HEK293 (cell line): ENCODE measurements around the gene KCNQ1.

Experiments
- CTCF ChIA-PET: fragments of 350-600 bp; formaldehyde crosslinking; extraction: SDS; loops from one replicate; lab custom pipeline; 2021; ENCODE audit warnings: antibody characterized with exemption; lab: Yijun Ruan, JAX
- POLR2A ChIA-PET: fragments of 300-600 bp; formaldehyde crosslinking; extraction: SDS; loops from one replicate; lab custom pipeline; 2020; ENCODE audit warnings: antibody characterized with exemption, inconsistent platforms; lab: Yijun Ruan, JAX
- H3K27ac ChIP-seq: fragments of 200-500 bp; sonication (Bioruptor generic); 2 replicates; pipeline ENCODE4 v1.5.1; 2014; ENCODE audit warnings: low read depth, low read length, control low read depth, inconsistent platforms; ENCODE audit errors: extremely low read depth
- H3K36me3 ChIP-seq, 2 experiments: fragments of 200-500 bp in 1 of 2; sonication (Bioruptor generic) in 1 of 2; 1 replicate in 1 of 2; 2 replicates in 1 of 2; pipeline ENCODE4 v1.5.1; 2014 to 2017; ENCODE audit warnings: inconsistent platforms in 2 of 2, low read length in 2 of 2; ENCODE audit not compliant: control insufficient read depth in 2 of 2, insufficient read depth in 1 of 2
- H3K4me1 ChIP-seq: fragments of 200-500 bp; sonication (Bioruptor generic); 2 replicates; pipeline ENCODE4 v1.5.1; 2014; ENCODE audit warnings: mild to moderate bottlenecking, low read length, inconsistent platforms; ENCODE audit not compliant: control insufficient read depth, insufficient read depth
- H3K4me3 ChIP-seq: 2 replicates; pipeline ENCODE4 v1.5.1; 2011; ENCODE audit warnings: low read depth, mild to moderate bottlenecking, control low read depth, low read length, moderate library complexity
- H3K9me3 ChIP-seq: fragments of 200-500 bp; sonication (Bioruptor generic); 2 replicates; pipeline ENCODE4 v1.5.1; 2014; ENCODE audit warnings: low read depth, low read length, inconsistent platforms; ENCODE audit not compliant: control insufficient read depth, insufficient read depth
- AEBP2 ChIP-seq: fragments of 450-650 bp; formaldehyde crosslinking; IDR thresholded peaks from 2 replicates; pipeline ENCODE4 v1.5.1; 2016; ENCODE audit warnings: missing biosample characterization, missing genetic modification characterization, borderline replicate concordance
- ELK4 ChIP-seq: IDR thresholded peaks from 2 replicates; pipeline ENCODE4 v1.6.1; 2011; ENCODE audit warnings: mild to moderate bottlenecking, low read depth, low read length, borderline replicate concordance
- GLI2 ChIP-seq: fragments of 450-650 bp; formaldehyde crosslinking; IDR thresholded peaks from 2 replicates; pipeline ENCODE4; 2017; ENCODE audit warnings: missing biosample characterization, missing genetic modification characterization, low read depth, borderline replicate concordance
- GLIS2 ChIP-seq: fragments of 450-650 bp; formaldehyde crosslinking; IDR thresholded peaks from 2 replicates; pipeline ENCODE4 v1.5.1; 2016; ENCODE audit warnings: missing biosample characterization, missing genetic modification characterization
- KLF1 ChIP-seq: fragments of 450-650 bp; formaldehyde crosslinking; IDR thresholded peaks from 2 replicates; pipeline ENCODE4 v1.5.1; 2016; ENCODE audit warnings: missing biosample characterization, missing genetic modification characterization
- KLF10 ChIP-seq: fragments of 450-650 bp; IDR thresholded peaks from 2 replicates; pipeline ENCODE4 v1.5.1; 2018; ENCODE audit warnings: missing biosample characterization, mild to moderate bottlenecking, missing genetic modification characterization
- TCF7L2 ChIP-seq: IDR thresholded peaks from 2 replicates; pipeline ENCODE4 v1.6.1; 2011; ENCODE audit warnings: low read depth, mild to moderate bottlenecking, inconsistent platforms, low read length, moderate library complexity, borderline replicate concordance
- ZBTB6 ChIP-seq: fragments of 450-650 bp; formaldehyde crosslinking; IDR thresholded peaks from 2 replicates; pipeline ENCODE4 v1.5.1; 2017; ENCODE audit warnings: missing biosample characterization, missing genetic modification characterization
- ZFP37 ChIP-seq: fragments of 450-650 bp; formaldehyde crosslinking; IDR thresholded peaks from 2 replicates; pipeline ENCODE4 v1.5.1; 2016; ENCODE audit warnings: missing biosample characterization, missing genetic modification characterization
- ZNF132 ChIP-seq: fragments of 450-650 bp; formaldehyde crosslinking; IDR thresholded peaks from 2 replicates; pipeline ENCODE4 v1.5.1; 2017; ENCODE audit warnings: missing biosample characterization, missing genetic modification characterization, borderline replicate concordance
- ZNF138 ChIP-seq: fragments of 450-650 bp; formaldehyde crosslinking; IDR thresholded peaks from 2 replicates; pipeline ENCODE4 v1.5.1; 2016; ENCODE audit warnings: missing biosample characterization, missing genetic modification characterization, borderline replicate concordance
- ZNF202 ChIP-seq: fragments of 450-650 bp; formaldehyde crosslinking; IDR thresholded peaks from 2 replicates; pipeline ENCODE4 v1.5.1; 2016; ENCODE audit warnings: missing biosample characterization, missing genetic modification characterization, borderline replicate concordance
- ZNF223 ChIP-seq: fragments of 450-650 bp; formaldehyde crosslinking; IDR thresholded peaks from 2 replicates; pipeline ENCODE4 v1.5.1; 2016; ENCODE audit warnings: missing biosample characterization, missing genetic modification characterization
- ZNF274 ChIP-seq, 2 experiments: fragments of 200-500 bp in 1 of 2; fragments of 450-650 bp in 1 of 2; sonication (Bioruptor generic) in 1 of 2; formaldehyde crosslinking in 1 of 2; IDR thresholded peaks; 2 replicates each; pipeline versions ENCODE4 v1.5.1 to v1.6.1; 2014 to 2016; ENCODE audit warnings: borderline replicate concordance in 1 of 2, inconsistent platforms in 1 of 2, low read length in 1 of 2, missing biosample characterization in 1 of 2, missing genetic modification characterization in 1 of 2
- ZNF280C ChIP-seq: fragments of 450-650 bp; formaldehyde crosslinking; IDR thresholded peaks from 2 replicates; pipeline ENCODE4 v1.5.1; 2016; ENCODE audit warnings: missing biosample characterization, missing genetic modification characterization
- ZNF341 ChIP-seq: fragments of 450-650 bp; formaldehyde crosslinking; IDR thresholded peaks from 2 replicates; pipeline ENCODE4; 2016; ENCODE audit warnings: low read depth, missing biosample characterization, missing genetic modification characterization
- ZNF354C ChIP-seq: fragments of 450-650 bp; formaldehyde crosslinking; IDR thresholded peaks from 2 replicates; pipeline ENCODE4 v1.5.1; 2016; ENCODE audit warnings: missing biosample characterization, missing genetic modification characterization, low read depth, borderline replicate concordance
- ZNF473 ChIP-seq: fragments of 450-650 bp; formaldehyde crosslinking; IDR thresholded peaks from 2 replicates; pipeline ENCODE4 v1.5.1; 2017; ENCODE audit warnings: missing biosample characterization, missing genetic modification characterization
- ZNF513 ChIP-seq: fragments of 450-650 bp; IDR thresholded peaks from 2 replicates; pipeline ENCODE4 v1.5.1; 2018; ENCODE audit warnings: missing biosample characterization, missing genetic modification characterization
- ZNF558 ChIP-seq: fragments of 450-650 bp; formaldehyde crosslinking; IDR thresholded peaks from 2 replicates; pipeline ENCODE4 v1.5.1; 2016; ENCODE audit warnings: missing biosample characterization, missing genetic modification characterization
- ZNF561 ChIP-seq: fragments of 450-650 bp; IDR thresholded peaks from 2 replicates; pipeline ENCODE4 v1.5.1; 2018; ENCODE audit warnings: missing biosample characterization, missing genetic modification characterization, borderline replicate concordance
- ZNF585B ChIP-seq: fragments of 450-650 bp; formaldehyde crosslinking; IDR thresholded peaks from 2 replicates; pipeline ENCODE4 v1.5.1; 2016; ENCODE audit warnings: missing biosample characterization, missing genetic modification characterization
- ZNF664 ChIP-seq: fragments of 450-650 bp; formaldehyde crosslinking; IDR thresholded peaks from 2 replicates; pipeline ENCODE4 v1.5.1; 2016; ENCODE audit warnings: missing biosample characterization, missing genetic modification characterization
- ZNF768 ChIP-seq: fragments of 450-650 bp; formaldehyde crosslinking; IDR thresholded peaks from 2 replicates; pipeline ENCODE4 v1.5.1; 2018; ENCODE audit warnings: missing biosample characterization, mild to moderate bottlenecking, missing genetic modification characterization
- ZSCAN18 ChIP-seq: fragments of 450-650 bp; formaldehyde crosslinking; IDR thresholded peaks from 2 replicates; pipeline ENCODE4 v1.5.1; 2016; ENCODE audit warnings: missing biosample characterization, missing genetic modification characterization

KCNQ1 gene

GRCh38 chr11:2532704-2533586, 88.1 kb downstream of the KCNQ1 start (continued):
- no peak for TF ChIP-seq ZNF274 (IDR thresholded peaks at IDR 0.05; ENCODE audit: low read length)
- TF ChIP-seq ZNF274 (tag by site-specific recombination; IDR thresholded peaks at IDR 0.05; ENCODE audit: borderline replicate concordance) = no peak
- no peak for TF ChIP-seq AEBP2 (tag by site-specific recombination)
- no peak for TF ChIP-seq KLF10 (tag by site-specific recombination)
- no peak for TF ChIP-seq ZNF132 (tag by site-specific recombination)
- TF ChIP-seq ZNF585B (tag by site-specific recombination) = no peak
- TF ChIP-seq ZNF664 (tag by site-specific recombination) = no peak
- no peak for TF ChIP-seq KLF1 (tag by site-specific recombination)

- no peaks in the 10 kb centered on the region for H3K4me1 ChIP-seq
- H3K4me3 ChIP-seq = peak overlapping the region; percentile 4; the same call in 1 of the 2 replicates
- ChIA-PET CTCF (interaction anchor here (0.5 to 7.0 kb wide), 37 partner anchors 10 to 875 kb away, joined by 3 to 456 read pairs (median 4); partner anchors contain the start of genes CDKN1C and PHLDA2), POLR2A (interaction anchor here (0.6 to 2.8 kb wide), 10 partner anchors 166 to 458 kb away, joined by 3 to 15 read pairs (median 5); partner anchors contain the start of genes CDKN1C, KCNQ1OT1, NAP1L4 and PHLDA2)
- H3K9me3 ChIP-seq = no peaks in the 10 kb centered on the region
- no peak overlapping the region for H3K27ac ChIP-seq
- no peaks in the 10 kb centered on the region for H3K36me3 ChIP-seq
- TF ChIP-seq ZNF202 (tag by site-specific recombination) = no peak
- no peak for TF ChIP-seq ZNF132 (tag by site-specific recombination)
- no peak for TF ChIP-seq ZNF473 (tag by site-specific recombination)
- TF ChIP-seq ELK4 = no peak
- TF ChIP-seq TCF7L2 = no peak
- no peak for TF ChIP-seq ZNF768 (tag by site-specific recombination)
- TF ChIP-seq ZFP37 (tag by site-specific recombination) = no peak
- TF ChIP-seq ZNF138 = no peak
- no peak for TF ChIP-seq ZNF280C (tag by site-specific recombination)
- no peak for TF ChIP-seq ZBTB6 (tag by site-specific recombination)
- 0 out of 2 replicates have a peak, but pooled peaks have one; percentile 37 for TF ChIP-seq ZNF341 (tag by site-specific recombination)
- no peak for TF ChIP-seq ZNF223 (tag by site-specific recombination)
- TF ChIP-seq ZNF354C (tag by site-specific recombination) = no peak
- no peak for TF ChIP-seq ZNF561
- TF ChIP-seq ZNF558 (tag by site-specific recombination) = no peak
- no peak for TF ChIP-seq ZNF513 (tag by site-specific recombination)
- TF ChIP-seq GLI2 = no peak
- TF ChIP-seq ZSCAN18 (tag by site-specific recombination) = no peak
- TF ChIP-seq GLIS2 (tag by site-specific recombination) = peak; percentile 53
These were observed 88.9 kb downstream of the KCNQ1 start for GRCh38 chr11:2533587-2534133.
